Activated T-helper 2 cell treated with anti-CD3 and anti-CD28 coated beads, Interferon-gamma antibody, Interleukin-2, Interleukin-4, amounts not matched to agents 10 μg/mL and 5 μg/mL and 100 μg/mL, durations not matched to agents 14 hours and 24 hours and 36 hours (primary cell): ENCODE measurements around the gene CNNM4. TPM values are rescaled to one million over a fixed set of nuclear protein-coding genes. Genes with fewer than 3 reads are reported as not detected.
A peak's percentile ranks its signal among the peaks of the same experiment; 100 is the strongest.
"Not testable (repeated sequence)": the region's sequence is repeated elsewhere in the genome, so short reads cannot be mapped to it uniquely, and the experiment has no call there.

ENCODE experiments used
- DNase-seq: peaks from one replicate; pipeline ENCODE4 v3.0.0; 2021; ENCODE audit warnings: low spot score
- H3K27ac Mint-ChIP-seq: one replicate; pipeline ENCODE4 v1.8.0; 2021; ENCODE audit warnings: mixed read lengths
- H3K27me3 Mint-ChIP-seq: one replicate; pipeline ENCODE4 v1.8.0; 2021; ENCODE audit warnings: low read depth, mixed read lengths
- H3K36me3 Mint-ChIP-seq: one replicate; pipeline ENCODE4 v1.8.0; 2021; ENCODE audit warnings: low read depth, mixed read lengths
- H3K4me1 Mint-ChIP-seq: one replicate; pipeline ENCODE4 v1.8.0; 2021; ENCODE audit warnings: low read depth, mixed read lengths
- H3K4me3 Mint-ChIP-seq: one replicate; pipeline ENCODE4 v1.8.0; 2021; ENCODE audit warnings: low read depth, mild to moderate bottlenecking, moderate library complexity, mixed read lengths
- H3K9me3 Mint-ChIP-seq: one replicate; pipeline ENCODE4 v1.8.0; 2021; ENCODE audit warnings: mixed read lengths
- intact Hi-C: fragments of 100-400 bp; cut with micrococcal nuclease; formaldehyde crosslinking; loops from one replicate; pipeline ENCODE4 v1.15.1; 2023
- total RNA-seq: library from RNA; stranded (reverse); gene quantifications from 2 replicates; pipeline ENCODE4 v1.2.3, GENCODE V29; 2022

CNNM4 gene
- total RNA-seq, 1 donor from 2014 or later: 10.1 TPM

- Mint-ChIP-seq H3K4me3 (no peak overlapping the region), H3K4me1 (peaks cover 4% of the 10 kb centered on the region), H3K9me3 (no peaks in the 10 kb centered on the region), H3K27me3 (no peaks in the 10 kb centered on the region), H3K36me3 (no peaks in the 10 kb centered on the region), H3K27ac (no peak overlapping the region)
- intact Hi-C loops: no loop called here
- DNase-seq: no peak
These were observed 26.7 kb downstream of the CNNM4 start for GRCh38 chr2:96787411-96787810.

DNA sequence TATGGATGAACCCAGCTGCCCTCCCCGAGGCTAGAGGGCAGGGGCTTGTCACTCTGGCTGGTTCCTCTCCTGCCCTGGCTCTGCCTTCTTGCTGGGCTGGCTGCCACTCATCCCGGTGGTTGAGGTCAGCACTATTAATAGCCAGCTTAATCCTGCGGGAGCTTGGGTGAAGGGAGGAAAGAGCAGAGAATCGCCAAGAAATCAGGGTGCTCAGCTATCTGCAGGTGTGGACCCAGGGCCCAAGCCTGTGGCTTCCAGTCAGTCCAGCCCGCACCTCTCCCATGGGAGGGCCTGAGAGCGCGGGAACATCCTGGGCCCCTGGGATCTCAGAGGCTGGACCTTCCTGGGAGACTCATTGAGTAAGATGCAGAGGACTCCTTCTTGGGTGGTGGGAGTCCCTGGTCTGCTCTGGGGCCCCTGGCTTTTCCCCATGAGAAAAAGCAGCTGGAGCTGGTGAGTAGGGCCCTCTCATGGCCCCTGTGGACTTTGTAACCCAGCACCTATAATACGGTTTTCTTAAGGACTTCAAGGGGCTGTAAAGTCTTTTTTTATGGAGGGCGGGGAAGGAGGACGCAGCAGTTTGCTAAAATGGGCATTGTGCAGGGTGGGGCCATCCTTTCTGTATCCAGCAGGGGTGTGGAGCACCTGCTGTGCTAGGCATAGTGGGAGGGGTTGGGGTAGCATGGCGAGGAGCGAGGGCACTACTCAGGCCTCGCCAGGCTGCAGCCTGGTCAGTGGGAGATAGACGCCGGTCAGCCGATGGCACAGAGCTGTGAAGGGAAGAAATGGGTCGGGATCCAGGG is 27.9 kb downstream of the CNNM4 start:
- Mint-ChIP-seq H3K9me3 (no peaks in the 10 kb centered on the region), H3K4me3 (no peak overlapping the region), H3K27ac (no peak overlapping the region), H3K36me3 (no peaks in the 10 kb centered on the region), H3K27me3 (no peaks in the 10 kb centered on the region), H3K4me1 (peaks cover 4% of the 10 kb centered on the region)
- no peak for DNase-seq
- intact Hi-C loops: no loop called here

DNA sequence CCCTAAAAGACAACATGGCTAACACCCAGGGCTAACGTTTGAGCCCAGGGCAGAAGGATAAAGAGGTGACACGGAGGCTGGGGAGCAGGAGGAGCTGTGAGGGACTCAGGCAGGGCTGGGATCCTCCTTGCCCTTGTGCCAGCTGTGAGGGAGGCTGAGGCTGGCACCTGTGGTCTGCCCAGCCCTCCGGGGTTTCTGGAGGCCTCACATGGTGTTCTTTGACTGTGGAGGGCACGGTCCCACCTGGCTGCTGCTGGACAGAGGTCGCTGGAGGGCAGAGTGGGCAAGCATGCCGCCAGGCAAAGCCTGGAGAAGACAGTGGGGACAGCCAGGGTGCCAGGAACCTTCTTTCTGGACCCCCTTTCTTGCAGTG is 28.5 kb downstream of the CNNM4 start:
- no peaks in the 10 kb centered on the region for H3K9me3 Mint-ChIP-seq
- intact Hi-C loops: no loop called here
- DNase-seq: no peak
- no peaks in the 10 kb centered on the region for H3K36me3 Mint-ChIP-seq
- H3K4me3 Mint-ChIP-seq: no peak overlapping the region
- peaks cover 4% of the 10 kb centered on the region for H3K4me1 Mint-ChIP-seq
- H3K27ac Mint-ChIP-seq: no peak overlapping the region
- H3K27me3 Mint-ChIP-seq: no peaks in the 10 kb centered on the region

- no peak for DNase-seq
- Mint-ChIP-seq H3K9me3 (no peaks in the 10 kb centered on the region), H3K27ac (no peak overlapping the region), H3K27me3 (no peaks in the 10 kb centered on the region), H3K36me3 (no peaks in the 10 kb centered on the region), H3K4me1 (no peaks in the 10 kb centered on the region), H3K4me3 (no peak overlapping the region)
- intact Hi-C loops: no loop called here
These were observed 32.4 kb downstream of the CNNM4 start for GRCh38 chr2:96792772-96793749.

GRCh38 chr2:96795076-96795475 is 34.4 kb downstream of the CNNM4 start:
- Mint-ChIP-seq H3K4me1 (no peaks in the 10 kb centered on the region), H3K4me3 (no peak overlapping the region), H3K27me3 (no peaks in the 10 kb centered on the region), H3K9me3 (no peaks in the 10 kb centered on the region), H3K27ac (no peak overlapping the region), H3K36me3 (no peaks in the 10 kb centered on the region)
- intact Hi-C loops: no loop called here
- DNase-seq: no peak

DNA sequence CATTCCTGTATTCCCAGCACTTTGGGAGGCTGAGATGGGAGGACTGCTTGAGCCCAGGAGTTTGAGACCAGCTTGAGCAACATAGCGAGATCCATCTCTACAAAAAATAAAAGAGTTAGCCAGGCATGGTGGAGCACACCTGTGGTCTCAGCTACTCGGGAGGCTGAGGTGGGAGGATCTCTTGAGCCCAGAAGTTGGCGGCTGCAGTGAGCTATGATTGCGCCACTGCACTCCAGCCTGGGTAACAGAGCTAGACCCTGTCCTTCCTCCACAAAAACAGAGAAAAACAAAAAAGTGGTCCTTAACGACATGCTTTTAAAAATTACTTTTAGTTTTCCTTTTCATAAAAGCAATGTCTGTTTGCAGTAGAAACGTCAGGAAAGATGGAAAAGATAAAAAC is 35.8 kb downstream of the CNNM4 start:
- H3K27me3 Mint-ChIP-seq, H3K4me3 Mint-ChIP-seq, H3K27ac Mint-ChIP-seq, intact Hi-C loops, H3K9me3 Mint-ChIP-seq, H3K36me3 Mint-ChIP-seq, H3K4me1 Mint-ChIP-seq, DNase-seq: not testable (repeated sequence)

DNA sequence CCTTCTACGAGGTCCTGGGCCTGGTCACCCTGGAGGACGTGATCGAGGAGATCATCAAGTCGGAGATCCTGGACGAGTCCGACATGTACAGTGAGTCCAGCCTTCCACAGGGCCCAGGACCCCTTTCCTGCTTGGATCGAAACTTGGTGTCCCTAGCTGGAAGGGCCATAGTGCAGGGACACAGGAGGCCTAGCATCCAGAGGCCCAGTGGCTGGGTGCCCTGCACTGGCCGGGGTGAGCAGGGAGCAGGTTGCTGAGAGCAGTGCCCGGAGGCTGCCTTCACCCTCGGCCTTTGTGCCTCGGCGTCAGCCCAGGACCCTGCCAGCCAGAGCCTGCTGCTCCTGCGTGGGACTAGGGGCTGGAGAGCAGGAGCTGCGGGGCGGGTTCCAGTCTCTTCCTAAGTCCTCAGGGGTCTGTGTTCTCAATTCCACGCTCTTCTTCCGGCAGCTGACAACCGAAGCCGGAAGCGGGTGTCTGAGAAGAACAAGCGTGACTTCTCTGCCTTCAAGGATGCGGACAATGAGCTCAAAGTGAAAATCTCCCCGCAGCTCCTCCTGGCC is 36.4 kb downstream of the CNNM4 start:
- no peaks in the 10 kb centered on the region for H3K27me3 Mint-ChIP-seq

GRCh38 chr2:96798733-96799622 is 38.3 kb downstream of the CNNM4 start:
- Mint-ChIP-seq H3K9me3 (no peaks in the 10 kb centered on the region), H3K27me3 (no peaks in the 10 kb centered on the region), H3K4me3 (no peak overlapping the region), H3K4me1 (no peaks in the 10 kb centered on the region), H3K27ac (no peak overlapping the region), H3K36me3 (no peaks in the 10 kb centered on the region)
- intact Hi-C loops: no loop called here
- DNase-seq: no peak

More for the DNA sequence above, 36.4 kb downstream of the CNNM4 start:
- Mint-ChIP-seq H3K4me3 (no peak overlapping the region), H3K4me1 (no peaks in the 10 kb centered on the region), H3K27ac (no peak overlapping the region), H3K9me3 (no peaks in the 10 kb centered on the region), H3K36me3 (no peaks in the 10 kb centered on the region)
- DNase-seq: no peak
- intact Hi-C loops: no loop called here

GRCh38 chr2:96799623-96799935 is 38.9 kb downstream of the CNNM4 start:
- intact Hi-C loops: no loop called here
- Mint-ChIP-seq H3K27ac (no peak overlapping the region), H3K4me1 (no peaks in the 10 kb centered on the region), H3K9me3 (no peaks in the 10 kb centered on the region), H3K27me3 (no peaks in the 10 kb centered on the region), H3K4me3 (no peak overlapping the region), H3K36me3 (no peaks in the 10 kb centered on the region)
- DNase-seq: no peak

- DNase-seq: no peak
- H3K4me1 Mint-ChIP-seq: no peaks in the 10 kb centered on the region
- no peak overlapping the region for H3K27ac Mint-ChIP-seq
- H3K36me3 Mint-ChIP-seq: no peaks in the 10 kb centered on the region
- H3K9me3 Mint-ChIP-seq: no peaks in the 10 kb centered on the region
- intact Hi-C loops: loop anchor here (5.0 kb wide), 2 partner anchors 38 to 163 kb away; partner anchors contain the start of genes CNNM4 and KANSL3
- no peak overlapping the region for H3K4me3 Mint-ChIP-seq
- no peaks in the 10 kb centered on the region for H3K27me3 Mint-ChIP-seq
These were observed 39.6 kb downstream of the CNNM4 start for GRCh38 chr2:96800061-96801004.

GRCh38 chr2:96801005-96801785 is 40.5 kb downstream of the CNNM4 start:
- peaks cover under 1% of the 10 kb centered on the region for H3K4me1 Mint-ChIP-seq
- intact Hi-C loops: loop anchor here (5.0 kb wide), 2 partner anchors 39 to 164 kb away; partner anchors contain the start of genes CNNM4 and KANSL3
- H3K4me3 Mint-ChIP-seq: no peak overlapping the region

More at GRCh38 chr2:96801005-96801785, 40.5 kb downstream of the CNNM4 start:
- Mint-ChIP-seq H3K27ac (no peak overlapping the region), H3K27me3 (no peaks in the 10 kb centered on the region), H3K9me3 (no peaks in the 10 kb centered on the region), H3K36me3 (peaks cover under 1% of the 10 kb centered on the region)
- peak; percentile 53 for DNase-seq
